Panc1 (cell line): ENCODE measurements around the gene CHST15. TPM values are rescaled to one million over a fixed set of nuclear protein-coding genes. Genes with fewer than 3 reads are reported as not detected.

ENCODE experiments used
- ATAC-seq: fragments of 200-7000 bp; cut with Tn5 transposase; 2 replicates; pipeline ENCODE4 v1.9.1; 2020; ENCODE audit warnings: mild to moderate bottlenecking, moderate library complexity
- BruUV-seq: library from RNA; stranded (reverse); fragments of 400-500 nt; replicated peaks from 2 replicates; lab custom pipeline; 2021; lab: Mats Ljungman, UMichigan
- CTCF ChIA-PET: fragments of 300-600 bp; sonication (Branson Sonifier 250); formaldehyde crosslinking; loops from one replicate; lab custom pipeline; 2022; ENCODE audit warnings: antibody characterized with exemption; lab: Charles Lee
- POLR2A ChIA-PET: fragments of 300-600 bp; sonication (Branson Sonifier 250); formaldehyde crosslinking; loops from one replicate; lab custom pipeline; 2022; ENCODE audit warnings: antibody characterized with exemption; lab: Charles Lee
- DNase-seq: peaks from one replicate; pipeline ENCODE4 v3.0.0-alpha.2; 2010; ENCODE audit warnings: low read depth, low spot score
- H3K27ac ChIP-seq: 2 replicates; pipeline ENCODE4 v1.5.1; 2011; ENCODE audit warnings: mild to moderate bottlenecking, low read length, inconsistent platforms
- H3K27me3 ChIP-seq: fragments of 200-500 bp; sonication (Bioruptor generic); 2 replicates; pipeline ENCODE4 v1.6.0; 2014; ENCODE audit warnings: low read length, inconsistent platforms; ENCODE audit not compliant: control insufficient read depth, insufficient read depth
- H3K36me3 ChIP-seq: fragments of 200-500 bp; sonication (Bioruptor generic); 2 replicates; pipeline ENCODE4 v1.5.1; 2014; ENCODE audit warnings: inconsistent platforms, mild to moderate bottlenecking, low read length, moderate library complexity; ENCODE audit not compliant: control insufficient read depth, insufficient read depth
- H3K4me1 ChIP-seq: 2 replicates; pipeline ENCODE4 v1.5.1; 2011; ENCODE audit warnings: inconsistent platforms, mild to moderate bottlenecking, low read length, moderate library complexity; ENCODE audit not compliant: control insufficient read depth, insufficient read depth
- H3K4me3 ChIP-seq, 2 experiments: 2 replicates each; pipeline ENCODE4 v1.5.1; 2011 to 2012; ENCODE audit warnings: low read depth in 2 of 2, low read length in 2 of 2, mild to moderate bottlenecking in 2 of 2, inconsistent platforms in 1 of 2, moderate library complexity in 1 of 2
- H3K9me3 ChIP-seq: fragments of 200-500 bp; sonication (Bioruptor generic); 2 replicates; pipeline ENCODE4 v1.5.1; 2014; ENCODE audit warnings: low read depth, mild to moderate bottlenecking, inconsistent platforms, low read length, moderate library complexity; ENCODE audit not compliant: control insufficient read depth, insufficient read depth
- POLR2AphosphoS5 ChIP-seq: IDR thresholded peaks from 2 replicates; pipeline ENCODE4 v1.6.1; 2012; ENCODE audit warnings: mild to moderate bottlenecking, low read depth, low read length, moderate library complexity
- SIN3A ChIP-seq: IDR thresholded peaks from 2 replicates; pipeline ENCODE4 v1.6.1; 2012; ENCODE audit warnings: low read depth, mild to moderate bottlenecking, low read length, moderate library complexity, borderline replicate concordance; ENCODE audit not compliant: insufficient read depth
- TCF7L2 ChIP-seq: IDR thresholded peaks from 2 replicates; pipeline ENCODE4 v1.6.1; 2011; ENCODE audit warnings: mild to moderate bottlenecking, low read depth, low read length, inconsistent platforms
- in situ Hi-C: cut with HindIII; loops from 2 replicates; pipeline ENCODE4 v1.10.0; 2016; ENCODE audit warnings: low sequenced_read_pairs, low pct_unique_long_range_greater_than_20kb
- intact Hi-C: fragments of 100-400 bp; cut with micrococcal nuclease; formaldehyde crosslinking; loops from one replicate; pipeline ENCODE4 v1.10.0; 2022; ENCODE audit not compliant: unreplicated experiment
- total RNA-seq: library from RNA; stranded (reverse); gene quantifications from one replicate; pipeline ENCODE4 v1.2.1, GENCODE V29; 2021; ENCODE audit not compliant: unreplicated experiment
- TF ChIP-seq, protein P1 (sequence below): fragments of 450-650 bp; IDR thresholded peaks from 2 replicates; pipeline ENCODE4 v1.5.1; 2017; ENCODE audit warnings: mild to moderate bottlenecking
- TF ChIP-seq, protein P2 (sequence below), 2 experiments: IDR thresholded peaks; 2 replicates each; pipeline ENCODE4 v1.6.1; 2011 to 2012; ENCODE audit warnings: low read depth in 2 of 2, control low read depth in 1 of 2, low read length in 1 of 2, mild to moderate bottlenecking in 1 of 2, moderate library complexity in 1 of 2; ENCODE audit not compliant: insufficient read depth in 1 of 2

The CHST15 gene
- total RNA-seq, 1 experiment from 2014 or later, result 33.2 TPM

DNA sequence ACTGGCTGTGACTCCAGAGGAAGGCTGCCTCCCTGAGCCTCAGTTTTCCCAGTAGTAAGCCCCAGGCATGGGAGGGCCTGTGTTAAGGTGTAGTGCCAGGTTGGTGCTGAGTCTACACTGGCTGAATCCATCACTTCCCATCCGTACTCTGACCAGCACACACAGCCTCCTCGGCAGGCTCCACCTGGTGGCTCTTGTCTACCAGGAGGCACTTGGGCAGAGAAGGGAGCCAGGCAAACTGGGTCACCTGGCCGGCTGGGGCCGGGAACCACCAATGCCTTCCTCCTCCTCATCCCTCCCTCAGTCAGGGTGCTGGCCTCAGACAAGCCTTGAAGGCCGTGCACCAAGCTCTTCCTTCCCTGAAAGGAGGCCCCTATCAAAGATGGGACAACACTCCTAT lies 75.7 kb downstream of the CHST15 start:
- ChIA-PET POLR2A (no interaction called here), CTCF (no interaction called here)
- Histone ChIP-seq H3K36me3 (no peaks in the 10 kb centered on the region), H3K4me3 (no peak overlapping the region), H3K27ac (no peak overlapping the region), H3K27me3 (no peaks in the 10 kb centered on the region), H3K9me3 (no peaks in the 10 kb centered on the region), H3K4me1 (no peaks in the 10 kb centered on the region)
- TF ChIP-seq SIN3A, result no peak
- TF ChIP-seq, protein P1, sequence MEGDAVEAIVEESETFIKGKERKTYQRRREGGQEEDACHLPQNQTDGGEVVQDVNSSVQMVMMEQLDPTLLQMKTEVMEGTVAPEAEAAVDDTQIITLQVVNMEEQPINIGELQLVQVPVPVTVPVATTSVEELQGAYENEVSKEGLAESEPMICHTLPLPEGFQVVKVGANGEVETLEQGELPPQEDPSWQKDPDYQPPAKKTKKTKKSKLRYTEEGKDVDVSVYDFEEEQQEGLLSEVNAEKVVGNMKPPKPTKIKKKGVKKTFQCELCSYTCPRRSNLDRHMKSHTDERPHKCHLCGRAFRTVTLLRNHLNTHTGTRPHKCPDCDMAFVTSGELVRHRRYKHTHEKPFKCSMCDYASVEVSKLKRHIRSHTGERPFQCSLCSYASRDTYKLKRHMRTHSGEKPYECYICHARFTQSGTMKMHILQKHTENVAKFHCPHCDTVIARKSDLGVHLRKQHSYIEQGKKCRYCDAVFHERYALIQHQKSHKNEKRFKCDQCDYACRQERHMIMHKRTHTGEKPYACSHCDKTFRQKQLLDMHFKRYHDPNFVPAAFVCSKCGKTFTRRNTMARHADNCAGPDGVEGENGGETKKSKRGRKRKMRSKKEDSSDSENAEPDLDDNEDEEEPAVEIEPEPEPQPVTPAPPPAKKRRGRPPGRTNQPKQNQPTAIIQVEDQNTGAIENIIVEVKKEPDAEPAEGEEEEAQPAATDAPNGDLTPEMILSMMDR, result no peak
- no peak for TF ChIP-seq TCF7L2
- no peak for TF ChIP-seq POLR2AphosphoS5
- TF ChIP-seq, protein P2, sequence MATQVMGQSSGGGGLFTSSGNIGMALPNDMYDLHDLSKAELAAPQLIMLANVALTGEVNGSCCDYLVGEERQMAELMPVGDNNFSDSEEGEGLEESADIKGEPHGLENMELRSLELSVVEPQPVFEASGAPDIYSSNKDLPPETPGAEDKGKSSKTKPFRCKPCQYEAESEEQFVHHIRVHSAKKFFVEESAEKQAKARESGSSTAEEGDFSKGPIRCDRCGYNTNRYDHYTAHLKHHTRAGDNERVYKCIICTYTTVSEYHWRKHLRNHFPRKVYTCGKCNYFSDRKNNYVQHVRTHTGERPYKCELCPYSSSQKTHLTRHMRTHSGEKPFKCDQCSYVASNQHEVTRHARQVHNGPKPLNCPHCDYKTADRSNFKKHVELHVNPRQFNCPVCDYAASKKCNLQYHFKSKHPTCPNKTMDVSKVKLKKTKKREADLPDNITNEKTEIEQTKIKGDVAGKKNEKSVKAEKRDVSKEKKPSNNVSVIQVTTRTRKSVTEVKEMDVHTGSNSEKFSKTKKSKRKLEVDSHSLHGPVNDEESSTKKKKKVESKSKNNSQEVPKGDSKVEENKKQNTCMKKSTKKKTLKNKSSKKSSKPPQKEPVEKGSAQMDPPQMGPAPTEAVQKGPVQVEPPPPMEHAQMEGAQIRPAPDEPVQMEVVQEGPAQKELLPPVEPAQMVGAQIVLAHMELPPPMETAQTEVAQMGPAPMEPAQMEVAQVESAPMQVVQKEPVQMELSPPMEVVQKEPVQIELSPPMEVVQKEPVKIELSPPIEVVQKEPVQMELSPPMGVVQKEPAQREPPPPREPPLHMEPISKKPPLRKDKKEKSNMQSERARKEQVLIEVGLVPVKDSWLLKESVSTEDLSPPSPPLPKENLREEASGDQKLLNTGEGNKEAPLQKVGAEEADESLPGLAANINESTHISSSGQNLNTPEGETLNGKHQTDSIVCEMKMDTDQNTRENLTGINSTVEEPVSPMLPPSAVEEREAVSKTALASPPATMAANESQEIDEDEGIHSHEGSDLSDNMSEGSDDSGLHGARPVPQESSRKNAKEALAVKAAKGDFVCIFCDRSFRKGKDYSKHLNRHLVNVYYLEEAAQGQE (IDR thresholded peaks at IDR 0.05; ENCODE audit: insufficient read depth in 1 of 2, low read depth in 2 of 2, low read length in 1 of 2), result no peak
- intact Hi-C loops (no loop called here), in situ Hi-C loops (no loop called here)
- DNase-seq, result no peak
- no TSS peak for BruUV-seq
- no peak for ATAC-seq

DNA sequence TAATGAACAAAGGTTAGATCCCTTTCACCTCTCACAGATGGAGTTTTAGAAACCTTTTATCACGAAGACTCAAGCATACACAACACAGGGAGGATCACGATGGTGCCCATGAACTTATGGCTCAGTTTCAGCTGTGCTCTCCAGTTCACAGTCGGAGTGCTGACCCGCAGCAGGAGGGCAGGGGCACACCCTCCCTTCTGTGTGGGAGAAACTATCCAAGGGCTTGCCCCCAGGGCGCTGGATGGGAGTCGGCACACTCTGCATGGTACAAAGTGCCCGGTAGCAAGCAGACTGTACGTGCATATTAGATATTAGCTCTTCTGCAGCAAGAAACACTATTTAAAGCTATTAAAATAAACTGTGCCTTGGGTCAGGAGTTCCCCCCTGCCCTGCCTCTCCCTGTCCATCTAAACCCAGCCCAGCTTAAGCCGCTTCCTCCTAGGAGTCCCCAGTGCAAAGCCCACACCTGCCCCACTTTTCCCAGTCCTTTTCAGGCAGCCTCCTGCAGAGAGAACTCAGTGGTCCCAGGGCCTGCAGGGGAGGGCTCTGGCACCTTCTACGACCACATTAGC lies 76.5 kb downstream of the CHST15 start:
- TF ChIP-seq, protein P1, result no peak
- TF ChIP-seq POLR2AphosphoS5 (no peak), TCF7L2 (no peak), SIN3A (no peak)
- TF ChIP-seq, protein P2 (IDR thresholded peaks at IDR 0.05; ENCODE audit: insufficient read depth in 1 of 2, low read depth in 2 of 2, low read length in 1 of 2), result no peak
- H3K4me3 ChIP-seq, result no peak overlapping the region
- ChIA-PET POLR2A (no interaction called here), CTCF (interaction anchor here (0.6 kb wide), 2 partner anchors 13 to 22 kb away, joined by 3 to 4 read pairs; no protein-coding TSS in a partner anchor)
- no peak overlapping the region for H3K27ac ChIP-seq
- BruUV-seq, result no TSS peak
- H3K4me1 ChIP-seq, result no peaks in the 10 kb centered on the region
- H3K36me3 ChIP-seq, result no peaks in the 10 kb centered on the region
- no peak for DNase-seq
- no peaks in the 10 kb centered on the region for H3K27me3 ChIP-seq
- in situ Hi-C loops, result no loop called here
- intact Hi-C loops, result no loop called here
- H3K9me3 ChIP-seq, result no peaks in the 10 kb centered on the region
- no peak for ATAC-seq
